H1 (cell line): ENCODE results near the gene WDR41. TPM values are rescaled to one million over a fixed set of nuclear protein-coding genes. Genes with fewer than 3 reads are reported as not detected.

Experiments
- BRCA1 ChIP-seq: IDR thresholded peaks from 2 replicates; pipeline ENCODE4 v1.6.1; 2012; ENCODE audit warnings: low read depth, low read length, improper control_type of control experiment
- JUN ChIP-seq: IDR thresholded peaks from 2 replicates; pipeline ENCODE4 v1.6.1; 2011; ENCODE audit warnings: low read depth, mild to moderate bottlenecking, improper control_type of control experiment, low read length
- MAFK ChIP-seq: IDR thresholded peaks from 2 replicates; pipeline ENCODE4 v1.6.1; 2012; ENCODE audit warnings: low read depth, mild to moderate bottlenecking, improper control_type of control experiment, low read length
- polyA plus RNA-seq, 7 experiments: library from polyadenylated mRNA; depleted of rRNA in 3 of 7; stranded (reverse) in 5 of 7; unstranded in 2 of 7; fragments of >200 nt in 5 of 7; fragments of 200-250 nt in 2 of 7; gene quantifications; 1 replicate in 5 of 7; 2 replicates in 1 of 7; 4 replicates in 1 of 7; pipeline versions ENCODE4 v1.2.1 to v1.2.3, GENCODE V29; 2011 to 2013; ENCODE audit warnings: missing spikeins in 2 of 7, mixed read lengths in 2 of 7
- total RNA-seq: library from RNA; stranded (reverse); fragmentation: NEBNext Ultra II Directional; extraction: Animal tissue kit (Norgen Biotek cat#: 25700); gene quantifications from 2 replicates; pipeline ENCODE4 v1.2.1, GENCODE V29; 2021
- TF ChIP-seq, protein P1 (sequence below): fragments of 300-600 bp; sonication (generic); IDR thresholded peaks from 2 replicates; pipeline ENCODE4 v1.7.1; 2012; ENCODE audit warnings: low read length, moderate library complexity, mild to moderate bottlenecking, inconsistent platforms; ENCODE audit not compliant: insufficient replicate concordance
- TF ChIP-seq, protein P2 (sequence below), 3 experiments: IDR thresholded peaks; 1 replicate in 2 of 3; 2 replicates in 1 of 3; pipeline versions ENCODE4 v1.5.1 to v1.6.1; 2011; ENCODE audit warnings: low read length in 3 of 3, mild to moderate bottlenecking in 3 of 3, inconsistent platforms in 2 of 3, low read depth in 1 of 3, moderate library complexity in 1 of 3; ENCODE audit not compliant: insufficient read depth in 1 of 3; ENCODE audit errors: control extremely low read depth in 1 of 3

The WDR41 gene
- total and polyA plus RNA-seq, 2 of the 8 experiments (the other 6 are each of a cell fraction or from before 2014, with no cell fraction given): 16.4 to 44.9 TPM

DNA sequence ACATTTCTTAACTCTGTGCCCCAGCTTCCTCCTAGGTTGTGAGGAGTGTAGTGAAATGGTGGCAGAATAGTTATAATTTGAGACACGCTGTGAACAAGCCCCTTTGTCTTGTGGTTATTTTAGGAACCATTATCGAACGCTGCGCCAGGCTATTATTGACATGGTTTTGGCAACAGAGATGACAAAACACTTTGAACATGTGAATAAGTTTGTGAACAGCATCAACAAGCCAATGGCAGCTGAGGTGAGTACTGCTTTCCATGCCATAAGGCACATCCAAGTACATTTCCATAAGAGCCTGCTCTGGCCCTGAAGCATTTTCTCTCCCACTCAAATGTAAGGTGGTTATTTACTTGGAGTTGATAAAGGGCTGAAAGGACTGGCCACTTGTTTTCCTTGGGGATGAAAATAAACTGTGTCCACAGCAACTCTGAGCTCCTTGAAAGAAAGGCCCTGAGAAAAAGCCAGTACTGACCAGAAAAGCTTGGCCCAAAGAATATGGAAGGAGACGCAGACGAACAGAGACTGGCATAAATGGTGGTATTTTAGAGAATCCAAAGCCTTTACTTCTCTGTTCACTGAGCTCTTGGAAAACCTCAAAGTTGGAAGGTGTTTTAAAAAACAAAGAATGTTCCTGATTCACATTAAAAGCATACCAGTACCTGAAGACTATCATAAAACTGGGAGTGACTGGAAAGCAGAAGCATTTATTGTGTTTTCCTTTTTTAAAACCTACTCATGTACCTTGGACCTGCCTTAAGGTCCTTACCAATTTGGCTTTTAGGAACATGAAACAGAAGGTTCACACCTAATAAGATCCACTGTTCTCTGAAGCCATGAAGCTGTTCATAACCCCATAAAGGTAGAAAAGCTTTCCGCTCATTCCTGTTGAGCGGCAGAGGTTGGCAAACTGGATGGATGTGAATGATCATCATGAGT, 72.2 kb downstream of the WDR41 start (continued):
- TF ChIP-seq, protein P1, sequence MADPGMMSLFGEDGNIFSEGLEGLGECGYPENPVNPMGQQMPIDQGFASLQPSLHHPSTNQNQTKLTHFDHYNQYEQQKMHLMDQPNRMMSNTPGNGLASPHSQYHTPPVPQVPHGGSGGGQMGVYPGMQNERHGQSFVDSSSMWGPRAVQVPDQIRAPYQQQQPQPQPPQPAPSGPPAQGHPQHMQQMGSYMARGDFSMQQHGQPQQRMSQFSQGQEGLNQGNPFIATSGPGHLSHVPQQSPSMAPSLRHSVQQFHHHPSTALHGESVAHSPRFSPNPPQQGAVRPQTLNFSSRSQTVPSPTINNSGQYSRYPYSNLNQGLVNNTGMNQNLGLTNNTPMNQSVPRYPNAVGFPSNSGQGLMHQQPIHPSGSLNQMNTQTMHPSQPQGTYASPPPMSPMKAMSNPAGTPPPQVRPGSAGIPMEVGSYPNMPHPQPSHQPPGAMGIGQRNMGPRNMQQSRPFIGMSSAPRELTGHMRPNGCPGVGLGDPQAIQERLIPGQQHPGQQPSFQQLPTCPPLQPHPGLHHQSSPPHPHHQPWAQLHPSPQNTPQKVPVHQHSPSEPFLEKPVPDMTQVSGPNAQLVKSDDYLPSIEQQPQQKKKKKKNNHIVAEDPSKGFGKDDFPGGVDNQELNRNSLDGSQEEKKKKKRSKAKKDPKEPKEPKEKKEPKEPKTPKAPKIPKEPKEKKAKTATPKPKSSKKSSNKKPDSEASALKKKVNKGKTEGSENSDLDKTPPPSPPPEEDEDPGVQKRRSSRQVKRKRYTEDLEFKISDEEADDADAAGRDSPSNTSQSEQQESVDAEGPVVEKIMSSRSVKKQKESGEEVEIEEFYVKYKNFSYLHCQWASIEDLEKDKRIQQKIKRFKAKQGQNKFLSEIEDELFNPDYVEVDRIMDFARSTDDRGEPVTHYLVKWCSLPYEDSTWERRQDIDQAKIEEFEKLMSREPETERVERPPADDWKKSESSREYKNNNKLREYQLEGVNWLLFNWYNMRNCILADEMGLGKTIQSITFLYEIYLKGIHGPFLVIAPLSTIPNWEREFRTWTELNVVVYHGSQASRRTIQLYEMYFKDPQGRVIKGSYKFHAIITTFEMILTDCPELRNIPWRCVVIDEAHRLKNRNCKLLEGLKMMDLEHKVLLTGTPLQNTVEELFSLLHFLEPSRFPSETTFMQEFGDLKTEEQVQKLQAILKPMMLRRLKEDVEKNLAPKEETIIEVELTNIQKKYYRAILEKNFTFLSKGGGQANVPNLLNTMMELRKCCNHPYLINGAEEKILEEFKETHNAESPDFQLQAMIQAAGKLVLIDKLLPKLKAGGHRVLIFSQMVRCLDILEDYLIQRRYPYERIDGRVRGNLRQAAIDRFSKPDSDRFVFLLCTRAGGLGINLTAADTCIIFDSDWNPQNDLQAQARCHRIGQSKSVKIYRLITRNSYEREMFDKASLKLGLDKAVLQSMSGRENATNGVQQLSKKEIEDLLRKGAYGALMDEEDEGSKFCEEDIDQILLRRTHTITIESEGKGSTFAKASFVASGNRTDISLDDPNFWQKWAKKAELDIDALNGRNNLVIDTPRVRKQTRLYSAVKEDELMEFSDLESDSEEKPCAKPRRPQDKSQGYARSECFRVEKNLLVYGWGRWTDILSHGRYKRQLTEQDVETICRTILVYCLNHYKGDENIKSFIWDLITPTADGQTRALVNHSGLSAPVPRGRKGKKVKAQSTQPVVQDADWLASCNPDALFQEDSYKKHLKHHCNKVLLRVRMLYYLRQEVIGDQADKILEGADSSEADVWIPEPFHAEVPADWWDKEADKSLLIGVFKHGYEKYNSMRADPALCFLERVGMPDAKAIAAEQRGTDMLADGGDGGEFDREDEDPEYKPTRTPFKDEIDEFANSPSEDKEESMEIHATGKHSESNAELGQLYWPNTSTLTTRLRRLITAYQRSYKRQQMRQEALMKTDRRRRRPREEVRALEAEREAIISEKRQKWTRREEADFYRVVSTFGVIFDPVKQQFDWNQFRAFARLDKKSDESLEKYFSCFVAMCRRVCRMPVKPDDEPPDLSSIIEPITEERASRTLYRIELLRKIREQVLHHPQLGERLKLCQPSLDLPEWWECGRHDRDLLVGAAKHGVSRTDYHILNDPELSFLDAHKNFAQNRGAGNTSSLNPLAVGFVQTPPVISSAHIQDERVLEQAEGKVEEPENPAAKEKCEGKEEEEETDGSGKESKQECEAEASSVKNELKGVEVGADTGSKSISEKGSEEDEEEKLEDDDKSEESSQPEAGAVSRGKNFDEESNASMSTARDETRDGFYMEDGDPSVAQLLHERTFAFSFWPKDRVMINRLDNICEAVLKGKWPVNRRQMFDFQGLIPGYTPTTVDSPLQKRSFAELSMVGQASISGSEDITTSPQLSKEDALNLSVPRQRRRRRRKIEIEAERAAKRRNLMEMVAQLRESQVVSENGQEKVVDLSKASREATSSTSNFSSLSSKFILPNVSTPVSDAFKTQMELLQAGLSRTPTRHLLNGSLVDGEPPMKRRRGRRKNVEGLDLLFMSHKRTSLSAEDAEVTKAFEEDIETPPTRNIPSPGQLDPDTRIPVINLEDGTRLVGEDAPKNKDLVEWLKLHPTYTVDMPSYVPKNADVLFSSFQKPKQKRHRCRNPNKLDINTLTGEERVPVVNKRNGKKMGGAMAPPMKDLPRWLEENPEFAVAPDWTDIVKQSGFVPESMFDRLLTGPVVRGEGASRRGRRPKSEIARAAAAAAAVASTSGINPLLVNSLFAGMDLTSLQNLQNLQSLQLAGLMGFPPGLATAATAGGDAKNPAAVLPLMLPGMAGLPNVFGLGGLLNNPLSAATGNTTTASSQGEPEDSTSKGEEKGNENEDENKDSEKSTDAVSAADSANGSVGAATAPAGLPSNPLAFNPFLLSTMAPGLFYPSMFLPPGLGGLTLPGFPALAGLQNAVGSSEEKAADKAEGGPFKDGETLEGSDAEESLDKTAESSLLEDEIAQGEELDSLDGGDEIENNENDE: no peak
- TF ChIP-seq BRCA1: no peak
- TF ChIP-seq, protein P2, sequence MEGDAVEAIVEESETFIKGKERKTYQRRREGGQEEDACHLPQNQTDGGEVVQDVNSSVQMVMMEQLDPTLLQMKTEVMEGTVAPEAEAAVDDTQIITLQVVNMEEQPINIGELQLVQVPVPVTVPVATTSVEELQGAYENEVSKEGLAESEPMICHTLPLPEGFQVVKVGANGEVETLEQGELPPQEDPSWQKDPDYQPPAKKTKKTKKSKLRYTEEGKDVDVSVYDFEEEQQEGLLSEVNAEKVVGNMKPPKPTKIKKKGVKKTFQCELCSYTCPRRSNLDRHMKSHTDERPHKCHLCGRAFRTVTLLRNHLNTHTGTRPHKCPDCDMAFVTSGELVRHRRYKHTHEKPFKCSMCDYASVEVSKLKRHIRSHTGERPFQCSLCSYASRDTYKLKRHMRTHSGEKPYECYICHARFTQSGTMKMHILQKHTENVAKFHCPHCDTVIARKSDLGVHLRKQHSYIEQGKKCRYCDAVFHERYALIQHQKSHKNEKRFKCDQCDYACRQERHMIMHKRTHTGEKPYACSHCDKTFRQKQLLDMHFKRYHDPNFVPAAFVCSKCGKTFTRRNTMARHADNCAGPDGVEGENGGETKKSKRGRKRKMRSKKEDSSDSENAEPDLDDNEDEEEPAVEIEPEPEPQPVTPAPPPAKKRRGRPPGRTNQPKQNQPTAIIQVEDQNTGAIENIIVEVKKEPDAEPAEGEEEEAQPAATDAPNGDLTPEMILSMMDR (IDR thresholded peaks at IDR 0.05; ENCODE audit: control extremely low read depth in 1 of 3, insufficient read depth in 1 of 3, low read depth in 1 of 3, low read length in 3 of 3): no peak
- no peak for TF ChIP-seq MAFK
- no peak for TF ChIP-seq JUN
